GM12878 (cell line): ENCODE results near the gene CFAP65. TPM values are rescaled to one million over a fixed set of nuclear protein-coding genes. Genes with fewer than 3 reads are reported as not detected.

Experiments
- ATAC-seq: fragments of 200-7000 bp; cut with Tn5 transposase; 3 replicates; pipeline ENCODE4 v1.9.1; 2020; ENCODE audit warnings: mild to moderate bottlenecking, moderate library complexity
- BruUV-seq: library from RNA; stranded (reverse); fragments of 400-500 nt; replicated peaks from 2 replicates; lab custom pipeline; 2021; lab: Mats Ljungman, UMichigan
- CTCF ChIA-PET: fragments of 300-600 bp; sonication (Branson Sonifier 250); formaldehyde crosslinking; extraction: SDS; loops from one replicate; lab custom pipeline; 2021; ENCODE audit warnings: inconsistent platforms; lab: Yijun Ruan, JAX
- POLR2A ChIA-PET: fragments of 350-600 bp; formaldehyde crosslinking; extraction: SDS; loops from one replicate; lab custom pipeline; 2021; ENCODE audit warnings: inconsistent platforms; lab: Charles Lee
- RAD21 ChIA-PET: fragments of 300-600 bp; sonication (Branson Sonifier 250); formaldehyde crosslinking; loops from one replicate; lab custom pipeline; 2023; ENCODE audit warnings: antibody characterized with exemption; ENCODE audit not compliant: unreplicated experiment; lab: Charles Lee
- SMC1A ChIA-PET: fragments of 300-600 bp; sonication (Branson Sonifier 250); formaldehyde crosslinking; loops from one replicate; lab custom pipeline; 2023; ENCODE audit not compliant: unreplicated experiment, uncharacterized antibody; lab: Charles Lee
- DNase-seq: peaks from one replicate; pipeline ENCODE4 v3.0.0-alpha.2; 2011; ENCODE audit warnings: low read depth, low spot score
- FAIRE-seq: peaks from 3 replicates; lab custom pipeline; 2011; peaks lifted over from hg19 to GRCh38; lab: Jason Lieb, UNC
- H2AFZ ChIP-seq: 2 replicates; pipeline ENCODE4 v1.6.0; 2011; ENCODE audit warnings: low read depth, low read length, control low read depth; ENCODE audit not compliant: control insufficient read depth
- H3K27ac ChIP-seq: 2 replicates; pipeline ENCODE4 v1.5.1; 2011; ENCODE audit warnings: control low read depth; ENCODE audit not compliant: control insufficient read depth, insufficient read depth
- H3K27me3 ChIP-seq, 2 experiments: replicated peaks in 1 of 2; 2 replicates each; pipeline versions ENCODE4 v1.6.0 to v1.6.1; 2011; ENCODE audit warnings: low read length in 1 of 2; ENCODE audit not compliant: control insufficient read depth in 2 of 2, insufficient read depth in 2 of 2
- H3K36me3 ChIP-seq, 2 experiments: 2 replicates each; pipeline ENCODE4 v1.5.1; 2011; ENCODE audit warnings: low read length in 1 of 2; ENCODE audit not compliant: control insufficient read depth in 2 of 2, insufficient read depth in 2 of 2
- H3K4me1 ChIP-seq: 2 replicates; pipeline ENCODE4 v1.6.1; 2011; ENCODE audit warnings: mild to moderate bottlenecking, low read length, moderate library complexity, mixed read lengths; ENCODE audit not compliant: control insufficient read depth, insufficient read depth
- H3K4me2 ChIP-seq: 2 replicates; pipeline ENCODE4 v1.6.0; 2011; ENCODE audit warnings: control low read depth; ENCODE audit not compliant: control insufficient read depth, insufficient read depth
- H3K4me3 ChIP-seq: fragments of 200-600 bp; sonication (generic); 2 replicates; pipeline ENCODE4 v1.5.1; 2016
- H3K79me2 ChIP-seq: 2 replicates; pipeline ENCODE4 v1.6.0; 2011; ENCODE audit warnings: low read length; ENCODE audit not compliant: control insufficient read depth, insufficient read depth
- H3K9ac ChIP-seq: 2 replicates; pipeline ENCODE4 v1.8.0; 2011; ENCODE audit warnings: low read length, control low read depth, mixed read lengths; ENCODE audit not compliant: control insufficient read depth, insufficient read depth
- H3K9me3 ChIP-seq: replicated peaks from 3 replicates; pipeline ENCODE4 v1.5.1; 2011; ENCODE audit warnings: mild to moderate bottlenecking, low read length; ENCODE audit not compliant: control insufficient read depth, insufficient read depth
- H4K20me1 ChIP-seq: 2 replicates; pipeline ENCODE4 v1.6.0; 2011; ENCODE audit not compliant: control insufficient read depth, insufficient read depth
- FOXM1 ChIP-seq: IDR thresholded peaks from 2 replicates; pipeline ENCODE4 v1.6.1; 2012; ENCODE audit warnings: low read depth, mild to moderate bottlenecking, inconsistent platforms, low read length, moderate library complexity
- GATAD2B ChIP-seq: fragments of 450-650 bp; conservative IDR thresholded peaks from 2 replicates; pipeline ENCODE4 v1.6.1; 2017; ENCODE audit warnings: low read depth, mild to moderate bottlenecking, moderate library complexity
- MYC ChIP-seq: IDR thresholded peaks from 2 replicates; pipeline ENCODE4 v1.6.1; 2011; ENCODE audit warnings: mild to moderate bottlenecking, low read length, moderate library complexity, inconsistent platforms; ENCODE audit not compliant: insufficient read depth, insufficient replicate concordance, insufficient read length, severe bottlenecking
- NFYA ChIP-seq: IDR thresholded peaks from 2 replicates; pipeline ENCODE4 v1.6.1; 2011; ENCODE audit warnings: low read depth, mild to moderate bottlenecking, low read length, improper control_type of control experiment, borderline replicate concordance
- SUZ12 ChIP-seq: fragments of 200-600 bp; sonication (generic); IDR thresholded peaks from one replicate; pipeline ENCODE4 v1.6.1; 2018; ENCODE audit warnings: antibody characterized with exemption, mild to moderate bottlenecking; ENCODE audit not compliant: unreplicated experiment
- YY1 ChIP-seq: IDR thresholded peaks from 2 replicates; pipeline ENCODE4 v1.6.1; 2011; ENCODE audit warnings: low read depth, mild to moderate bottlenecking, low read length
- WGBS: methylation state at CpG from one replicate; pipeline ENCODE4 v1.1.6; 2016; ENCODE audit warnings: low lambda C conversion rate; ENCODE audit not compliant: insufficient replicate concordance, insufficient coverage; ENCODE audit errors: missing lambda C conversion rate; 5-methylcytosine and 5-hydroxymethylcytosine counted together
- in situ Hi-C: fragments of 300-500 bp; cut with MboI; formaldehyde crosslinking; loops from 9 replicates; pipeline ENCODE4 v1.14.3; 2018; ENCODE audit warnings: mixed read lengths
- intact Hi-C: fragments of 100-400 bp; cut with micrococcal nuclease; formaldehyde crosslinking; loops from one replicate; pipeline ENCODE4 v1.14.2; 2022; ENCODE audit not compliant: unreplicated experiment
- polyA plus RNA-seq, 11 experiments: library from polyadenylated mRNA; depleted of rRNA in 4 of 11; unstranded in 6 of 11; stranded (reverse) in 5 of 11; fragments of >200 nt; fragmentation: Nextera tagmentation in 4 of 11; fragmentation: Illumina TruSeq in 1 of 11; extraction: Ambion mirVana in 4 of 11; extraction: Trizol in 1 of 11; gene quantifications; 1 replicate in 1 of 11; 2 replicates in 10 of 11; pipeline versions ENCODE4 v1.2.1 to v1.2.3, GENCODE V29; 2011 to 2016; ENCODE audit warnings: inconsistent platforms in 2 of 11, missing spikeins in 2 of 11, low read depth in 1 of 11
- total RNA-seq, 4 experiments: library from RNA; depleted of rRNA in 3 of 4; stranded (reverse); fragments of >200 nt in 3 of 4; fragmentation: Illumina TruSeq in 1 of 4; extraction: Trizol in 1 of 4; gene quantifications; 2 replicates each; pipeline versions ENCODE4 v1.2.1 to v1.2.3, GENCODE V29; 2013 to 2021
- TF ChIP-seq, protein P1 (sequence below): IDR thresholded peaks from 2 replicates; pipeline ENCODE4 v1.6.1; 2012; ENCODE audit warnings: improper control_type of control experiment, low read depth, low read length; ENCODE audit not compliant: insufficient replicate concordance
- TF ChIP-seq, protein P2 (sequence below): fragments of 150-350 bp; IDR thresholded peaks from 2 replicates; pipeline ENCODE4 v1.6.1; 2016; ENCODE audit warnings: low read depth, low read length

The CFAP65 gene
- total and polyA plus RNA-seq, 10 of the 15 experiments (the other 5 are each of a cell fraction or from before 2014, with no cell fraction given) = not detected

DNA sequence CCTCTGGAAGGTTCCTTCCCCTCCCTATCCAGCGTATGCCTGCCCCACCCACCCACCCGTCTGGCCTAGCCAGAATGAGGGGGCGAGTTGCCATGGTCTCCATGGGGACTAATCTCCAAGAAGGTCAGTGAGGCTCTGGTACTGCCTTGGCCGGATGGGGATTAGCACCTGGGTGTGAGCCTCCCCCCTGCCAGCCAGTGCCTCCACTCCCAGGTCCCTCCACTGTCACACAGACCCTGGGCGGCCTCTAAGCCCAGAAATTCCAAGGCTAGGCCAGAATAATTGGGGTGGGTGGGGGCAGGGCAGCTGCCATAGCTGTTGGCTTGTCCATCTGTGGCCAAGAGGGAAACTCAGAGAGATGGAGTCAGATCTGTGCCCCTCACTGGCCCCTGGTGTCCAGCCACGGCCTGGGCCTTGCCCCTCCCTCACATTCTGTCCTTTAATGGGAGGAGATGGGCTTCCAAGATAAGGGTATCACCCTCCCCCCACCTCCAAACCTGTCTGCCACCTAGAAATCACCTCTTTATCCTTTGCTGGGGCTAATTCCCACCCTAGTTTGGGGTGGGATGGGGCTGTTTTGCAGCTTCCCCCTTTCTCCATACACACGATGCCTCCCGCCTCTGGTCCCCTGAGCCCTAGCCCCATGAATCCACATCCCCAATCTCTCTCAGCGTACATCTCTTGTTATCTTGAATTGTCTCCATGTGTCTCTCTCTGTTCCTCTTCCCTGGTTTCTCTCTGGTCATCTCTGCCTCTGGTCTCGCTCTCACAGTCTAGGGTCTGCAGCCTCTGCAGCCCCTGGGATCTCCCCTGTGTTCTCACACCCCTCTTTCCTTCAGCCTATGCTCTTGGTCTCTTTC, 42.1 kb downstream of the CFAP65 start:
- 17% methylated on average over 9 of the region's 10 CpGs for WGBS
- intact Hi-C loops (no loop called here), in situ Hi-C loops (no loop called here)

DNA sequence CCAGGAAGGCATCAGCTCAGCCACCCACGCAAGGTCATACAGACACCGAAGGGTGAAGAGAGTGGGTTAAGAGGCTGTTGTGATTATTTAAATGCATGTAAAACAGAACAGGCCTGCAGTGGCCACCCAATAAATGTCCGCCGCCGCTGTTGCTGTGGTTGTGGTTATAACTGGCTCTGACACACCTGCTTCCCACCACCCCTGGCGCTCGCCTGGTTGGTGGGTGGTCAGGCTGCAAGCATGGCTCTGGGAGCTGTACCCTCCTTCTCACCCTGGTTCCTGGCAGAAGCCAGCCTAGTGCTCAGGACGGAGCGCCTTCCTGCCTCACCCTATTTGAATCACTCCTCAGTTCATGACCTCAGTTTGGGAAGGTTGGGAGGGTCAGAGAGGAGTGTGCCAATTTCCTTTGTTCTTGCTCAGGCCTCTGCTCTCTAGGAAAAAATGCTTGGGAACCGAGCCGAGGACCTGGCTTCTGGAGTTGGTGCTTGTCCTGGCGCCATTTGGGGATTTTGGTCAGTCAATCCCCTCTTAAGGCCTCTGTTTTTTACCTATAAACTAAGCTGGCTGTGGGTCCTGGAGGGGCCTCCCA, 42.8 kb downstream of the CFAP65 start:
- intact Hi-C loops = no loop called here
- Histone ChIP-seq H3K27ac (no peak overlapping the region), H2AFZ (no peak overlapping the region), H4K20me1 (no peaks in the 10 kb centered on the region), H3K4me1 (no peaks in the 10 kb centered on the region), H3K4me2 (no peak overlapping the region), H3K9ac (no peak overlapping the region), H3K36me3 (no peaks in the 10 kb centered on the region), H3K27me3 (peaks cover 20 to 26% of the 10 kb centered on the region in 2 experiments), H3K79me2 (no peaks in the 10 kb centered on the region), H3K9me3 (no peaks in the 10 kb centered on the region), H3K4me3 (no peak overlapping the region)
- in situ Hi-C loops = no loop called here
- 30% methylated on average over 12 of the region's 12 CpGs for WGBS
- no peak for DNase-seq
- SMC1A ChIA-PET = no interaction called here
- RAD21 ChIA-PET = no interaction called here
- POLR2A ChIA-PET = no interaction called here
- CTCF ChIA-PET = interaction anchor here (1.0 kb wide), 1 partner anchor 60 kb away, joined by 3 read pairs; no protein-coding TSS in a partner anchor
- no TSS peak for BruUV-seq
- no peak for ATAC-seq
- FAIRE-seq = no peak
- TF ChIP-seq YY1 (no peak), FOXM1 (no peak)
- TF ChIP-seq, protein P1, sequence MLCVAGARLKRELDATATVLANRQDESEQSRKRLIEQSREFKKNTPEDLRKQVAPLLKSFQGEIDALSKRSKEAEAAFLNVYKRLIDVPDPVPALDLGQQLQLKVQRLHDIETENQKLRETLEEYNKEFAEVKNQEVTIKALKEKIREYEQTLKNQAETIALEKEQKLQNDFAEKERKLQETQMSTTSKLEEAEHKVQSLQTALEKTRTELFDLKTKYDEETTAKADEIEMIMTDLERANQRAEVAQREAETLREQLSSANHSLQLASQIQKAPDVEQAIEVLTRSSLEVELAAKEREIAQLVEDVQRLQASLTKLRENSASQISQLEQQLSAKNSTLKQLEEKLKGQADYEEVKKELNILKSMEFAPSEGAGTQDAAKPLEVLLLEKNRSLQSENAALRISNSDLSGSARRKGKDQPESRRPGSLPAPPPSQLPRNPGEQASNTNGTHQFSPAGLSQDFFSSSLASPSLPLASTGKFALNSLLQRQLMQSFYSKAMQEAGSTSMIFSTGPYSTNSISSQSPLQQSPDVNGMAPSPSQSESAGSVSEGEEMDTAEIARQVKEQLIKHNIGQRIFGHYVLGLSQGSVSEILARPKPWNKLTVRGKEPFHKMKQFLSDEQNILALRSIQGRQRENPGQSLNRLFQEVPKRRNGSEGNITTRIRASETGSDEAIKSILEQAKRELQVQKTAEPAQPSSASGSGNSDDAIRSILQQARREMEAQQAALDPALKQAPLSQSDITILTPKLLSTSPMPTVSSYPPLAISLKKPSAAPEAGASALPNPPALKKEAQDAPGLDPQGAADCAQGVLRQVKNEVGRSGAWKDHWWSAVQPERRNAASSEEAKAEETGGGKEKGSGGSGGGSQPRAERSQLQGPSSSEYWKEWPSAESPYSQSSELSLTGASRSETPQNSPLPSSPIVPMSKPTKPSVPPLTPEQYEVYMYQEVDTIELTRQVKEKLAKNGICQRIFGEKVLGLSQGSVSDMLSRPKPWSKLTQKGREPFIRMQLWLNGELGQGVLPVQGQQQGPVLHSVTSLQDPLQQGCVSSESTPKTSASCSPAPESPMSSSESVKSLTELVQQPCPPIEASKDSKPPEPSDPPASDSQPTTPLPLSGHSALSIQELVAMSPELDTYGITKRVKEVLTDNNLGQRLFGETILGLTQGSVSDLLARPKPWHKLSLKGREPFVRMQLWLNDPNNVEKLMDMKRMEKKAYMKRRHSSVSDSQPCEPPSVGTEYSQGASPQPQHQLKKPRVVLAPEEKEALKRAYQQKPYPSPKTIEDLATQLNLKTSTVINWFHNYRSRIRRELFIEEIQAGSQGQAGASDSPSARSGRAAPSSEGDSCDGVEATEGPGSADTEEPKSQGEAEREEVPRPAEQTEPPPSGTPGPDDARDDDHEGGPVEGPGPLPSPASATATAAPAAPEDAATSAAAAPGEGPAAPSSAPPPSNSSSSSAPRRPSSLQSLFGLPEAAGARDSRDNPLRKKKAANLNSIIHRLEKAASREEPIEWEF = no peak
- TF ChIP-seq, protein P2, sequence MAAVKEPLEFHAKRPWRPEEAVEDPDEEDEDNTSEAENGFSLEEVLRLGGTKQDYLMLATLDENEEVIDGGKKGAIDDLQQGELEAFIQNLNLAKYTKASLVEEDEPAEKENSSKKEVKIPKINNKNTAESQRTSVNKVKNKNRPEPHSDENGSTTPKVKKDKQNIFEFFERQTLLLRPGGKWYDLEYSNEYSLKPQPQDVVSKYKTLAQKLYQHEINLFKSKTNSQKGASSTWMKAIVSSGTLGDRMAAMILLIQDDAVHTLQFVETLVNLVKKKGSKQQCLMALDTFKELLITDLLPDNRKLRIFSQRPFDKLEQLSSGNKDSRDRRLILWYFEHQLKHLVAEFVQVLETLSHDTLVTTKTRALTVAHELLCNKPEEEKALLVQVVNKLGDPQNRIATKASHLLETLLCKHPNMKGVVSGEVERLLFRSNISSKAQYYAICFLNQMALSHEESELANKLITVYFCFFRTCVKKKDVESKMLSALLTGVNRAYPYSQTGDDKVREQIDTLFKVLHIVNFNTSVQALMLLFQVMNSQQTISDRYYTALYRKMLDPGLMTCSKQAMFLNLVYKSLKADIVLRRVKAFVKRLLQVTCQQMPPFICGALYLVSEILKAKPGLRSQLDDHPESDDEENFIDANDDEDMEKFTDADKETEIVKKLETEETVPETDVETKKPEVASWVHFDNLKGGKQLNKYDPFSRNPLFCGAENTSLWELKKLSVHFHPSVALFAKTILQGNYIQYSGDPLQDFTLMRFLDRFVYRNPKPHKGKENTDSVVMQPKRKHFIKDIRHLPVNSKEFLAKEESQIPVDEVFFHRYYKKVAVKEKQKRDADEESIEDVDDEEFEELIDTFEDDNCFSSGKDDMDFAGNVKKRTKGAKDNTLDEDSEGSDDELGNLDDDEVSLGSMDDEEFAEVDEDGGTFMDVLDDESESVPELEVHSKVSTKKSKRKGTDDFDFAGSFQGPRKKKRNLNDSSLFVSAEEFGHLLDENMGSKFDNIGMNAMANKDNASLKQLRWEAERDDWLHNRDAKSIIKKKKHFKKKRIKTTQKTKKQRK = no peak

More for the DNA sequence above, 42.1 kb downstream of the CFAP65 start:
- SMC1A ChIA-PET = no interaction called here
- Histone ChIP-seq H3K4me3 (no peak overlapping the region), H3K9ac (no peak overlapping the region), H3K36me3 (no peaks in the 10 kb centered on the region)
- DNase-seq = no peak
- RAD21 ChIA-PET = no interaction called here
- TF ChIP-seq NFYA = no peak
- no peak for TF ChIP-seq GATAD2B
- TF ChIP-seq SUZ12 = no peak
- TF ChIP-seq MYC = no peak
- TF ChIP-seq, all 136 proteins: peak for 0
- Histone ChIP-seq H3K79me2 (no peaks in the 10 kb centered on the region), H3K27me3 (peaks cover 15 to 23% of the 10 kb centered on the region in 2 experiments), H2AFZ (no peak overlapping the region), H3K4me1 (no peaks in the 10 kb centered on the region), H4K20me1 (no peaks in the 10 kb centered on the region), H3K4me2 (no peak overlapping the region), H3K27ac (no peak overlapping the region), H3K9me3 (no peaks in the 10 kb centered on the region)
- FAIRE-seq (no peak), ATAC-seq (no peak)
- no TSS peak for BruUV-seq
- ChIA-PET POLR2A (no interaction called here), CTCF (interaction anchor here (0.7 kb wide), 1 partner anchor 1628 kb away, joined by 3 read pairs; no protein-coding TSS in a partner anchor)
